HG02678 (cell line): ENCODE measurements around the gene CRY1.
"Not testable (repeated sequence)": the region's sequence is repeated elsewhere in the genome, so short reads cannot be mapped to it uniquely, and the experiment has no call there.

Source experiments
- ATAC-seq: cut with Tn5 transposase; IDR thresholded peaks from one replicate; pipeline ENCODE4 v1.9.1; 2021; ENCODE audit warnings: mild to moderate bottlenecking, moderate library complexity; ENCODE audit not compliant: unreplicated experiment

CRY1 gene

DNA sequence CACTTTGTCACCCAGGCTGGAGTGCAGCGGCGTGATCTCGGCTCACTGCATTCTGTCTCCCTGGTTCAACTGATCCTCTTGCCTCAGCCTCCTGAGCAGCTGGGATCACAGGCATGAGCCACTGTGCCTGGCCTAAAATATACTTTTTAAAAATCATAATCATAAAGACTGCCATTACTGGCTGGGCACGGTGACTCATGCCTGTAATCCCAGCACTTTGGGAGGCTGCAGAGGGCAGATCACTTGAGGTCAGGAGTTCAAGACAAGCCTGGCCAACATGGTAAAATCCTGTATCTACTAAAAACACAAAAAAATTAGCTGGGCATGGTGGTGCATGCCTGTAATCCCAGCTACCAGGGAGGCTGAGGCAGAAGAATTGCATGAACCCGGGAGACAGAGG lies 20.1 kb downstream of the CRY1 start:
- ATAC-seq: not testable (repeated sequence)

DNA sequence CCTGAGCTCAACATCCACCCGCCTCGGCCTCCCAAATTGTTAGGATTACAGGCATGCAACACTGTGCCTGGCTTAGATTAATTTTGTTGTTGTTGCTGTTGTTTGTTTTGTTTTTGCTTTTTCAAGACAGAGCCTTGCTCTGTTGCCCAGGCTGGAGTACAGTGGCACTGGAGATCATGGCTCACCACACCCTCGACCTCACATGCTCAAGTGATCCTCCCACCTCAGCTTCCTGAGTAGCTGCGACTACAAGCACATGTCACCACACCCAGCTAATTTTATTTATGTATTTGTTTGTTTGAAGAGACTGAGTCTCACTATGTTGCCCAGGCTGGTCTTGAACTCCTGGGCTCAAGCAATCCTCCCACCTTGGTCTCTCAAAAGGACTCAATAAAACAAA lies 26.7 kb downstream of the CRY1 start:
- no peak for ATAC-seq

DNA sequence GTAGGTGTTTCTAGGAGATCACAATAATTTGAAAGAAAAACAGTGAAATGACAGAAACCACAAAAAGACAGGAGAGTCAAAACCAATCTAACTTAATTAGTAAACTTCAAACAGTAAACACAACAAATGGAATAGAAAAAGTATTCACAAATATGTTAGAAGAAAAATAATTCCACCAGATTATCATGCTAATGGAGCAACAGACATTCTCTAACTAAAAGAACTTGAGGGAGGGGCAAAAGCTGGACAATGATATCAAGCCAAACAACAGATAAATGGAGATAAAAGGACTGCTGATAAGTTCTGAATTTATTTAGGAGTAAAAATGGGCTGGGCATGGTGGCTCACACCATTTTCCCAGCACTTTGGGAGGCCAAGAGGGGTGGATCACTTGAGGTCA lies 28.7 kb downstream of the CRY1 start:
- no peak for ATAC-seq

DNA sequence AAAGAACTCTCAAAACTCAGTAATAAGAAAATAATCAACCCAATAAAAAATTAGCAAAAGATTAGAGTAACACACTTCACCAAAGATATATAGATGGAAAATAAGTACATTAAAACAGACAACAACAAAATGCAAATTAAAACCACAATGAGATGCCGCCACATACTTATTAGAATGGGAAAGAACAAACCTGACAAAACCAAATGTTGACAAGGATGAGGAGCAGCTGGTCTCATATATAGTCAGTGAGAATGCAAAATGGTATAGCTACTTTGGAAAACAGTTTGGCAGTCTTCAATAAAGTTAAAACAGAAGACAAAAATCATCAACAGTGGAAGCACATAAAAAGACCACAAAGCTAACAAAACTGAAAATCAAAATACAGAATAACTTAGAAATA lies 29.1 kb downstream of the CRY1 start:
- no peak for ATAC-seq

DNA sequence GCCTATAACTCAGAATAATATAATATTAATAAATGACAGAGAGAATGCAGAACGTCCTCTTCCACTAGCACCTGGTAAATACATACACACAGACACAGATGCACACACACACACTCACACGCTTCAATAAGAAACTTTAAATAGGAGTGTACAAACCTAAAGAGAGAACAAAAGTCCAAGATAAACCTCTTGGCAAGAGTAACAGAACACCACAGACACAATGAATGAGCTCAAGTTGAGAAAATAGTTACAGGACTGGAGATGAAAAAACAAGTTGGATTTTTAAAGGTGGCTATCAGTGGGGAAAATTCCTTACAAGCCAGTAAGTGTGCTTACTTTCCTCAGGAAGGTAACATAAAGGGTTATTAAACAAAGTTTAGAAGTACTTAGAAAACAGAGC lies 35.2 kb downstream of the CRY1 start:
- ATAC-seq: no peak

DNA sequence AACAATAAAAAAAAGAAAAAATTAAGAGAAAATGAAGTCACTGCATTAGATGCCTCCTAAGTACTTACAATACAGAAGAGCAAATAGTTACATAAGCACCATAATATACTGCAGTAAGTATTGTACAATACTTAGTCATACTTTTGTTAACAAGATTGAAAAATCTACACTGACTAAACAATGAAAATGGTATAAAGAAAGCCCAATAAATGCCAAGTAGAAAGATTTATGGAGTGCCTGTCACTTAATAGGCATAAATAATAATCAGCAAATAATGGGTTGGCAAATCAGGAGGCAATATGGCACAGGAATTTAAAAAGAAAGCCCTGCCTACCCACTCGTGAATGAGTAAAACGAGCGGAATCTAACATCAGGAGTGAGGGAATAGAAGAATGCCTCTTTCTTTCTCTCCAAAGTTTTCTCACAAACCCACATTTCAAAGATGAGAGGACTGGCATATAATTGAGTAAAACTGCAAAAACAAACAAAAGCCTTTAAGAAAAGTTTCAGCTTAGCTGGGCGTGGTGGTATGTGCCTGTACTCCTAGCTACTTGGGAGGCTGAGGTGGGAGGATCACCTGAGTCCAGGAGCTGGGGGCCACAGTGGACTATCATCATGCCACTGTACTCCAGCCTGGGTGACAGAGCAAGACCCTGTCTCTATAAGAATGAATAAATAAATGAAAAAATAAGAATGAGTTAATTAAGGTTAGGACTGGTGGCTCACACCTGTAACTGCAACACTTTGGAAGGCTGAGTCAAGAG lies 36.1 kb downstream of the CRY1 start:
- ATAC-seq: no peak

DNA sequence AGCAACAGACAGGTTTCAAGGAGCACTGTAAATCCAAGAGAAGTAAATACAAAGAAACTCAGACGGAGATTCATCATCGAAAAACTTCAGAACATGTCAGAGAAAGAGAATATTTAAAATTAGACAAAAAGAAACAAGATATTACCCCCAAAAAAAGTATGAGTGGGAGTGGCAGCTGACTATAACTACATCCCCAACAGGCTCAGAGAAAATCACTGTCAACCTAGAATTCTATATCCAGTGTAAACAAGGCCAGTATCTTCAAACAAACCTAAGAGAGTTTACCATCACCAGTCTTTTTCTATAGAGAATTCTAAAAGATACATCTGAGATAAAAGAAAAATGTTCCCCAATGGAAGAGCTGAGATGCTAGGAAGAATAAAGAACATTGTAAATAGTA lies 39.6 kb downstream of the CRY1 start:
- no peak for ATAC-seq

DNA sequence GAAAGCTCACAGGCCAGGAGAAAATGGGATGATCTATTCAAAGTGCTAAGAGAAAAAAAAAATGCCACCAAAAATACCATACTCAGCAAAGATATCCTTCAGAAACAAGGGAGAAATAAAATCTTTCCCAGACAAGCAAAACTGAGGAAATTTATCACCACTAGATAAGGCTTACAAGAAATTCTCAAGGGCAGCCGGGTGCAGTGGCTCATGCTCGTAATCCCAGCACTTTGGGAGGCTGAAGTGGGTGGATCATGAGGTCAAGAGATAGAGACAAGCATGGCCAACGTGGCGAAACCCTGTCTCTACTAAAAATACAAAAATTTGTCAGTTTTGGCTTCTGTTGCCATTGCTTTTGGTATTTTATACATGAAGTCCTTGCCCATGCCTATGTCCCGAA lies 48.2 kb downstream of the CRY1 start:
- no peak for ATAC-seq

DNA sequence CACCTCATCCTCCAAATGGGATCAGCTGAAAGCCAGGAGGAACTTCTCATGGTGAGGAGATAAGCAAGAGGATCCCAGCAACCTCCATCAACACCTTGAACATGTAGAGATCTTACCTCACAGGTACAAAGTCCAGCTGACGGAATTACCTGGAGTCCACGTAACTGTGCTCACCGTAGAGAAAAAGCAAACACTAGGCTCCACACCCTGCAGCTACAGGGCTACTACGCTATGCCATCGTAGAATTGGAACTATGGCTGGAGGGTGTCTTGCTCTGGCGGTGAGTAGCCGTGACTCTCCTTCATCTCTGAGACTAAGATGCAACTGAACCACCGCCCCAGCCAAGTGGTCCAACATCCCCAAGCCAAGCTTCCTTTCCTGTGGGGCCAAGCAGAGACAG lies 50.5 kb downstream of the CRY1 start:
- no peak for ATAC-seq

DNA sequence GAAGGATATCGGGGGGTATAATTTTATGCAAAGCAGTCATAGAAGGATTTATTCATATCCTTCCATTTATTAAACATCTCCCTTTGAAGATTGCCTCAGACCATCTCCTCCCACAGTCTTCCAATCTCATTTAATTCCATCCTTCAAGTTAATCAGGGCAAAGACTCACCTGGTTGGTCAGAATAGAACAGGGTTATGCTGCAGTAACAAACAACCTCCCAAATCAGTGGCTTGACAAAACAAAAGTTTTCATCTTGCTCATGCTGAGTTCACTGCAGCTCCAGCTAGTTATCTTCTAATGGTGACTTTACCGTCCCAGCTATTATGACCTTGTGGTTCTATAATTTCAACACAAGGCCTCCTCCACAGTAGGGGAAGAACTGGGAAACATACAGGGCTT lies 57.6 kb downstream of the CRY1 start:
- ATAC-seq: no peak

DNA sequence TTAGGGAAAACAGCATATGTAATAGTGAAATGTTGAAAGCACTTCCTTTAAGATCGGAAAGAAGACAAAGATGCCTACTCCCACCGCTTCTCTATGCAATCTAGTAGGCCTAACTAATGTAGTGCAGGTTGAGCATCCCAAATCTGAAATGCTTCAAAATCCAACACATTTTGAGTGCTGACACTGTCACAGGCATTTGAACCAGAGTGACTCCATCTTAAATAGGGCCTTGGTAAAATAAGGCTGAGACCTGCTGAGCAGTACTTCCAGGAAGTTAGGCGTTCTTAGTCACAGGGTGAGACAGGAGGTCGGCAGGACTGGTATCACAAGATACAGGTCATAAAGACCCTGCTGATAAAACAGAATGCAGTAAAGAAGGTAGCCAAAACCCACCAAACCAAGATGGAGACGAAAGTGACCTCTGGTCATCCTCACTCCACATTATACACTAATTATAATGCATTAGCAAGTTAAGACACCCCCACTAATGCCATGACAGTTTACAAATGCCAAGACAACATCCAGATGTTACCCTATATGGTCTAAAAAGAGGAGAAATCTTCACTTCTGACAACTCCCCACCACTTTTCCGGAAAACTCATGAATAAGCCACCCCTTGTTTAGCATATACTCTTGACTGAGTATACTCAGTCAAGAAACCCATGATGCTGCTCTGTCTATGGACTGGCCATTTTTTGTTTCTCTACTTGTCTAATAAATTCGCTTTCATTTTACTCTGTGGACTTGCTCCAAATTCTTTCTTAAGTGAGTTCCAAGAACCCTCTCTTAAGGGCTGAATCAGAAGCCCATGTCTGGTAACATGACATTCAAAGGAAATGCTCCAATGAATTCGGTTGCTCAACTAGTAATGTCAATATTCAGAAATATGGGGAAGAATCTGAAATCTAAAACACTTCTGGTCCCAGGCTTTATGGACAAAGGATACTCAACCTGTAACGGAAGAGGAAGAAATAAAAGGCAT lies 59.3 kb downstream of the CRY1 start:
- ATAC-seq: no peak

DNA sequence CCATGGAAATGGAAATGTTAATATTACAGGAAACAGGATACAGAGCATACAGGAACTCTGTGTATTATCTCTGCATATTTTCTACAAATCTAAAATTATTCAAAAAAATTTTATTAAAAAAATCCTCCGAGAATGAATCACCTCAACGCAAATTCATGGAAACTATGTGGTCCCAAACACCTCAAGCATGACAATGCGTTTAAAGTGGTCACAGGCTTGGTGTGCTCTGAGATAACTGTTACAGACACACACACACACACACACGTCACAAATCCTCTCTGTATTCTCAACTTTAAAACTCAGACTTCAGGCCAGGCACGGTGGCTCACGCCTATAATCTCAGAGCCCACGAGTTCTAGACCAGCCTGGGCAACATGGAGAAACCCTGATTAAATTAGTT lies 61.1 kb downstream of the CRY1 start:
- ATAC-seq: no peak

DNA sequence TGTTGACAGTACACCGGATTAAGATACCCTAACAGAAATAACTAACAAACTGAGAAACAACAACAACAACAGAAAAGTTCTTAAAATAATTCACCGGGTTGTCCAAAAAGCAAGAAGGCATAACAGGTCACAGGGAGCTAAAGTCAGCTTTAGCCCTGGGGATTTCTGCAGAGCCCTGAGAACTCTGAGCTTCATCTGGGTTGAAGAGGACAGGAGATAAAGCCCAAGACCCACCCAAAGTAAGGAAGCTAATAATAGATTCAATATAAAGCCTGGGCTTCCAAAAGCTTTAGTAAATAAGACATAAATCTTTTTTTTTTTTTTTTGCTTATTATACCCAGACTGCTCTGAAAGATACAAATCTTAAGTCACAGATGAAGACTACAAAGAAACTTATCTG lies 62.3 kb downstream of the CRY1 start:
- no peak for ATAC-seq

DNA sequence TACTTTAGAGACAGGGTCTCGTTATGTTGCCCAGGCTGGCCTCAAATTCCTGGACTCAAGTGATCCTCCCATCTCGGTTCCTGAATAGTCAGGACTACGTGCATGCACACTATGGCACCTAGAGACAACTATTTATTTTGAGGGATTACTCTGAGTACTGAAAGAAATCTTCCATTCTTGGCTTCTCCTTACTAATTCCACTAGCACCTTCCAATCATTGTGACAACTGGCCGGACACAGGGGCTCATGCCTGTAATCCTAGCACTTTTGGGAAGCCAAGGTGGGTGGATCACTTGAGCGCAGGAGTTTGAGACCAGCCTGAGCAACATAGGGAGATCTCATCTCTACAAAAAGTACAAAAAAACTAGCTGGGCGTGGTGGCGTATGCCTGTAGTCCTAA lies 64.3 kb downstream of the CRY1 start:
- no peak for ATAC-seq

DNA sequence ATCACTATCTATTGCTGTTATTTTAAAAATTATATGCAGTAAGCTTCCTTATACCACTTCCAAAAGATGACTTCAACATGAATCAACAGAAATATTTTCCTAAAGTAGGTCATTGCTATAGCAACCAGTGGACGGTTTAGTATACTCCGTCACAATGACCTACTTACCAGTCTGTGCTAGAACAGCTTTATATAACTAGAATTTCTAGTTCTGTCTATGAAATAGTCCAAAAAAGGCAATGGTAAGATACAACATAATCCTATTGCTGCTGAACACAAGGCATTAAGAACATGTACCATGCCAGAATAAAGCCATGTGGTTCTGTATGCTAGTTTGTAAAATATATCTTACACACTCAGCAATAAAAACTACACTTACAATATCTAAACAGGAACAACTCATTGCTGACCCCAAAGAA lies 65.7 kb downstream of the CRY1 start:
- ATAC-seq: no peak

DNA sequence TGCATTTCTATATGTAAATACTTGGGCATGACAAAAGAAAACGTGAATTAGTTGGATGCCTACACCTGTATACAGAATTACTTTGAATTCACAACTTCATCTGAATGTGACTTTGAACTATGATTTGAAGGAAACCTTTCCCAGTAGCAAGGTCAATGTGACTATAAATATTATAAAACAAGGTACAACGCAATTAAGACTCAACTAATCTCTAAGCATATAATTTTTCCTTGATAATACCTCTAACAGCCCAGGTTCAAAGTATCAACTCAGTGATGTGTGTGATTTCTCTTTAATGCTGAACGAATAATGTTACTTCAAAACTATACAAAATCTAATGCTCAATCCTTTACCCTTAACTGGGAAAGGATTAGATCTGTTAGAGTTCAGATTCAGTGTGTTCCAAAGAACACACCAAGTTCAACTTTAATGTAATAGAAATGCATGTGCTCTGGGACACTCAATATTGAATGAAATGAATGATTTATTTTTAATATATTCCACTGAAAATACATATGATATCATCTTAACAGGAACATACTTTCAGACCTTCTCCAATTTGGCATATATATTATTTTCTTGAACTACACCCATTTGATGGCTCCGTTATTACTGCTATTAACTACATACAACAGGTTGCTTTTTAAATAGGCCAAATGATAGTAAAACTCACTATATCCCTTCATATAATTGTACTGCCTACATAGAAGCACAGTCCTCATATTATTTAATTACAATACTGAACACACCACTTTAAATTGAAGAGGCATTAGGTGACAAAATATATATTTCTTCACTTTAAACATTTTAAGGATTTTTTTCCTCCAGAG lies 66.3 kb downstream of the CRY1 start:
- ATAC-seq: no peak

DNA sequence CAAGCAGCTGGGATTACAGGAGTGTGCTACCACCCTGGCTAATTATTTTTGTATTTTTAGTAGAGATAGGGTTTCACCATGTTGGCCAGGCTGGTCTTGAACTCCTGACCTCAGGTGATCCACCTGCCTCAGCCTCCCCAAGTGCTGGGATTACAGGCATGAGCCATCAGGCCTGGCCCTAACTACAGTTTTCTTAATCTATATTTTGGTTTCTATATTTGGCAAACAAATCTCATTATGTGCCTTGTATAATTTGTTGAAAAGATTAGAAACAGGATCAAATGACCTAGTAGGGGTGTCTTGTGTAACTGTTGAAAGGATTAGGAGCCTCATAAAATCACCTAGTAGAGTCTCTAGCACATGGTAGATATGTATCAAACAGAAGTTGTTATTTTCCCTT lies 67.0 kb downstream of the CRY1 start:
- not testable (repeated sequence) for ATAC-seq

DNA sequence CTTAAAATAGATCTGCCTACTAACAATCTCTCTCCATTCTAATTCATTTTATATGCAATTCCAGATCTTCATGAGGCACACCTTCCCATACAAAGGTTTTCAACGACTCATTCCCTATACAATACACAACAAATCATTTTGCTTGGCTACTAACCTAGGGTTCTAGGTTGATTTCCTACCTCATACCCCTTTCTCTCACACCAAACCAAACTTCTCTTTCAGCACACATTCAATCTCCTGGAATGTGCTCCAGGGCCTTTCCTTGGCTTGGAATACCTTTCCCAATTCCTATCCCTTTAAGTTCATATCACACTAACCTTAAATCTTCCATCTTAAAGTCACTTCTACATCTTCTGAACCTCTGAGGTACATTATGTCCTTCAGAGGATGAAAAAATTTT lies 67.7 kb downstream of the CRY1 start:
- ATAC-seq: no peak

DNA sequence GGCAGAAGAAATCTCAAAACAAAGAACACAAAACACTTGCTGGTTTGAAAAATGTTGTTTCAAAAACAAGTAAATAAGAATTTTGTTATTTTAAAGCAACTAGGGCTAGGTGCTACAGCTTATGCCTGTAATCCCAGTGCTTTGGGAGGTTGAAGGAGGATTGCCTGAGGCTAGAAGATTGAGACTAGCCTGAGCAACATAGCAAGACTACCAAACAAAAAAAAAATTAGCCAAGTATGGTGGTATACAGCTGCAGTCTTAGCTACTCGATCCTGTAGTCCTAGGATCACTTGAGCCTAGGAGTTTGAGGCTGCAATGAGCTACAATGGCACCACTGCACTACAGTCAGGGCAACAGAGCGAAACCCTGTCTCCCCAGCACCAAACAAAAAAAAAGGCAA lies 73.8 kb downstream of the CRY1 start:
- no peak for ATAC-seq

DNA sequence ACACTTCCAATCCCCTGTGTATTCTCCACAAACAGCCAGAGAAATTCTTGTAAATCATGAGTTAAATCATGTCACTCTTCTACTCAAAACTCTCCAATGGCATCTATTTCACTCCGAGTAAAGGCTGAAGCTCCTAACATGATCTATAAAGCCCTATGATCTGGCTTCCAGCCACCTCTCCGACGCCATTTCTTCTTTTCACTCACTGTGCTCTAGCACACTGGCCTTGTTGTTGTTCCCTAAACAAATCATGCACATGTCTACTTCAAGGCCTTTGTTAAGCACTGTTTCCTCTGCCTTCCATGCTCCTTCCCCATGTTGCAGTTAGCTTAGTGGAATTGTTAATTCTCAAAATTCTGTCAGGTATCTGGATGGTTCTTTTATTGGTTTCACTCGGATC lies 76.3 kb downstream of the CRY1 start:
- ATAC-seq: no peak

DNA sequence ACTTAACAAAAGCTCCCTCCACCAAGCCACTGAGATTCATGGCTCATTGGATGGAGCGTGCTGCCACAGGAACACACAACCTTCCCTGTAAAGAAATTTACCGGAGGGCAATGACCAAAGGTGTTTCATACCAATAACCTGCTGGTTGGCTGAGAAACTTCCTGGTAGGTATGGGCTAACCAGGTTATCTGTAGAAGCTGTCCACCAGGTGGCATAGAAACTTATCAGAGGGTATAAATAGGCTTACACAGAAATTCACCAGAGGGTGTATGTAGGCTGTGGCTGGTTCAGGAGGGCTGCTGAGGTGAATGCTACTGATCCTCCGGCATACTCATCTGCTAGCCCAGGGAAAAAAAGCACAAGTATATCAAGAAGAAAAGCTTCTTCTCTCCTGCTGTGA lies 79.3 kb downstream of the CRY1 start:
- ATAC-seq: no peak
